Heart left ventricle (tissue), 16 donors: ENCODE results near the gene RSPO4. TPM values are rescaled to one million over a fixed set of nuclear protein-coding genes. Genes with fewer than 3 reads are reported as not detected.

ENCODE experiments used
- ATAC-seq, 4 donors: fragments of 200-7000 bp; cut with Tn5 transposase; one replicate each; pipeline ENCODE4 v1.9.1; 2020 to 2022; ENCODE audit warnings: moderate library complexity in 4 of 4, mild to moderate bottlenecking in 3 of 4, moderate number of reproducible peaks in 1 of 4
- DNase-seq, 5 donors: peaks; one replicate each; pipeline ENCODE4 v3.0.0-alpha.2; 2020
- H3K27ac ChIP-seq, 12 donors: fragments of 200-600 bp; sonication (generic) in 4 of 12; one replicate each; pipeline versions ENCODE4 v1.5.0 to v1.8.0; 2016 to 2022; ENCODE audit warnings: mild to moderate bottlenecking in 2 of 12
- H3K27me3 ChIP-seq, 9 donors: fragments of 200-600 bp; sonication (generic) in 2 of 9; one replicate each; pipeline versions ENCODE4 v1.5.1 to v1.8.0; 2016 to 2022; ENCODE audit warnings: mild to moderate bottlenecking in 3 of 9
- H3K36me3 ChIP-seq, 9 donors: fragments of 200-600 bp; sonication (generic) in 2 of 9; one replicate each; pipeline versions ENCODE4 v1.5.0 to v1.8.0; 2018 to 2022; ENCODE audit warnings: mild to moderate bottlenecking in 2 of 9
- H3K4me1 ChIP-seq, 12 donors: fragments of 200-600 bp; sonication (generic) in 4 of 12; one replicate each; pipeline versions ENCODE4 v1.5.0 to v1.8.0; 2016 to 2022; ENCODE audit warnings: mild to moderate bottlenecking in 3 of 12
- H3K4me3 ChIP-seq, 12 donors: fragments of 200-600 bp; sonication (generic) in 4 of 12; one replicate each; pipeline versions ENCODE4 v1.5.0 to v1.8.0; 2017 to 2022; ENCODE audit warnings: mild to moderate bottlenecking in 9 of 12, moderate library complexity in 4 of 12
- H3K9me3 ChIP-seq, 12 donors: fragments of 200-600 bp; sonication (generic) in 4 of 12; one replicate each; pipeline versions ENCODE4 v1.5.0 to v1.8.0; 2016 to 2022; ENCODE audit warnings: mild to moderate bottlenecking in 1 of 12
- POLR2A ChIP-seq, 2 donors: fragments of 450-650 bp; IDR thresholded peaks; one replicate each; pipeline ENCODE4 v1.6.1; 2017; ENCODE audit warnings: antibody characterized with exemption in 2 of 2, mild to moderate bottlenecking in 2 of 2, moderate library complexity in 2 of 2
- WGBS, 4 donors: extraction: QIAGEN DNeasy Blood & Tissue Kit in 2 of 4; methylation state at CpG; one replicate each; pipeline versions ENCODE4 v1.1.5 to v1.1.7; 2013 to 2018; 5-methylcytosine and 5-hydroxymethylcytosine counted together
- intact Hi-C, 10 donors: fragments of 100-400 bp; cut with DNase I; formaldehyde crosslinking; loops; one replicate each; pipeline versions ENCODE4 v1.11.1 to v1.14.2; 2022
- polyA plus RNA-seq, 2 donors: library from polyadenylated mRNA; stranded (reverse); fragments of 200-250 nt; gene quantifications; one replicate each; pipeline ENCODE4 v1.2.3, GENCODE V29; 2013
- total RNA-seq, 9 donors: library from RNA; depleted of rRNA in 2 of 9; stranded (reverse); fragments of >200 nt in 2 of 9; fragmentation: NEBNext Ultra II Directional in 3 of 9; extraction: Animal tissue kit (Norgen Biotek cat#: 25700) in 3 of 9; gene quantifications; one replicate each; pipeline versions ENCODE4 v1.1.0 to v1.2.4, GENCODE V29; 2016 to 2023
- TF ChIP-seq, protein P1 (sequence below), 12 donors: fragments of 200-600 bp; sonication (generic) in 4 of 12; IDR thresholded peaks; one replicate each; pipeline versions ENCODE4 v1.5.0 to v1.8.0; 2018 to 2022; ENCODE audit warnings: antibody characterized with exemption in 12 of 12, mild to moderate bottlenecking in 5 of 12
- donor health status: ischemic (EF 13 %, LVEDD 7.1; RV severe dilation, severe dysfunction).
- donor health status: healthy with polysubstance abuse.
- donor health status: DM: no; HTN: yes; CAD: no.
- donor health status: DM: no; HTN: no; CAD: no.
- donor health status: ischemic (EF 25% LVEDD 6.9; RV normal size, moderate dysfunction).
- donor health status: ischemic (EF 25% LVEDD 5.7; RV mildly dilated, moderate dysfunction).
- donor health status: healthy.
- donor health status: DM: yes; HTN: yes; CAD: no.
- donor health status: ischemic (EF 35%, LVEDD 5.7; RV mildly dilated, moderate dysfunction).
- donor health status: nonischemic (EF 11% LVEDD 7.7; RV severe dilation, severe dysfunction).
- donor health status: DM: yes; HTN: yes; CAD: no.
- donor health status: PGD.
- donor health status: ischemic (EF 29% LVEDD 5.4; RV normal size, mild dysfunction).
- donor health status: nonischemic (EF 23%, LVEDD 6.1; RV moderate dilation, normal function).

RSPO4 gene
- total and polyA plus RNA-seq, 11 donors, result 0.04 to 0.27 (median 0.25) TPM; not detected in 8

- Histone ChIP-seq H3K36me3 (no peaks in the 10 kb centered on the region), H3K27me3 (peaks cover 0 to 3% (median 0%) of the 10 kb centered on the region in 9 donors), H3K4me3 (no peak overlapping the region), H3K4me1 (no peaks in the 10 kb centered on the region), H3K27ac (no peak overlapping the region), H3K9me3 (peaks cover 0 to 25% (median 17%) of the 10 kb centered on the region in 12 donors)
- ATAC-seq (no peak), DNase-seq (no peak)
- TF ChIP-seq, protein P1, sequence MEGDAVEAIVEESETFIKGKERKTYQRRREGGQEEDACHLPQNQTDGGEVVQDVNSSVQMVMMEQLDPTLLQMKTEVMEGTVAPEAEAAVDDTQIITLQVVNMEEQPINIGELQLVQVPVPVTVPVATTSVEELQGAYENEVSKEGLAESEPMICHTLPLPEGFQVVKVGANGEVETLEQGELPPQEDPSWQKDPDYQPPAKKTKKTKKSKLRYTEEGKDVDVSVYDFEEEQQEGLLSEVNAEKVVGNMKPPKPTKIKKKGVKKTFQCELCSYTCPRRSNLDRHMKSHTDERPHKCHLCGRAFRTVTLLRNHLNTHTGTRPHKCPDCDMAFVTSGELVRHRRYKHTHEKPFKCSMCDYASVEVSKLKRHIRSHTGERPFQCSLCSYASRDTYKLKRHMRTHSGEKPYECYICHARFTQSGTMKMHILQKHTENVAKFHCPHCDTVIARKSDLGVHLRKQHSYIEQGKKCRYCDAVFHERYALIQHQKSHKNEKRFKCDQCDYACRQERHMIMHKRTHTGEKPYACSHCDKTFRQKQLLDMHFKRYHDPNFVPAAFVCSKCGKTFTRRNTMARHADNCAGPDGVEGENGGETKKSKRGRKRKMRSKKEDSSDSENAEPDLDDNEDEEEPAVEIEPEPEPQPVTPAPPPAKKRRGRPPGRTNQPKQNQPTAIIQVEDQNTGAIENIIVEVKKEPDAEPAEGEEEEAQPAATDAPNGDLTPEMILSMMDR (IDR thresholded peaks at IDR 0.05), result no peak
- no peak for TF ChIP-seq POLR2A (IDR thresholded peaks at IDR 0.05)
- WGBS, 4 donors, result 48 to 65% (median 55%) methylated on average over 9 of the region's 9 CpGs
- intact Hi-C loops, result no loop called here
These were observed 67.8 kb downstream of the RSPO4 start for GRCh38 chr20:934186-934840.

DNA sequence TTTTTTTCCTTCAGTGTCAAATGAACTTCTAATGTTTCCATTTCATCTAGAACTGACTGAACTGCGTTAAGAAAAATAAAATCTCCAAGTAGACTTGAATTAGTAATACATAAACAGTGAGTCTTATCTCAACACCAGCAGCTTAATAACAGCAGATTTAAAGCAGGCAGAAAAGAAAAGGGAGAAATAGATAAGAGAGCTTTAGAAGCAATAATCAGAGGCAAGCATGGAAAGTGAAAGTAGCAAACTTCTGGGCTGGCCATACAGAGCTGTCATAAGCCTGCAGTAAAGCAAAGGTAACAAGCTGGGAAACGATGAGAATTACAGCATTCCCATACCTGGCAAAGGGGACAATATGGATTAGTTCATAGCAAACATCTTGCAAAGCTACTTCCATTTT lies 69.1 kb downstream of the RSPO4 start:
- H3K36me3 ChIP-seq, result no peaks in the 10 kb centered on the region
- no peak for DNase-seq
- no peak overlapping the region for H3K4me3 ChIP-seq
- no peak for ATAC-seq
- TF ChIP-seq, protein P1 (IDR thresholded peaks at IDR 0.05), result no peak
- TF ChIP-seq POLR2A (IDR thresholded peaks at IDR 0.05), result no peak
- peaks cover 0 to 25% (median 17%) of the 10 kb centered on the region in 12 donors for H3K9me3 ChIP-seq
- peaks cover 0 to 3% (median 0%) of the 10 kb centered on the region in 9 donors for H3K27me3 ChIP-seq
- intact Hi-C loops, result no loop called here
- WGBS, 4 donors, result 87 to 89% (median 88%) methylated on average over 2 of the region's 2 CpGs
- H3K4me1 ChIP-seq, result no peaks in the 10 kb centered on the region
- H3K27ac ChIP-seq, result no peak overlapping the region

- ATAC-seq, result no peak
- 38 to 52% (median 41%) methylated on average over 1 of the region's 1 CpG for WGBS, 4 donors
These were observed 70.7 kb downstream of the RSPO4 start for GRCh38 chr20:931401-931800.

GRCh38 chr20:926670-927069 lies 75.4 kb downstream of the RSPO4 start:
- WGBS, 4 donors, result 40 to 48% (median 46%) methylated on average over 6 of the region's 6 CpGs

More at GRCh38 chr20:931401-931800, 70.7 kb downstream of the RSPO4 start:
- Histone ChIP-seq H3K27me3 (peaks cover 0 to 3% (median 0%) of the 10 kb centered on the region in 9 donors), H3K4me1 (peaks cover 0 to 5% (median 0%) of the 10 kb centered on the region in 12 donors), H3K4me3 (no peak overlapping the region), H3K27ac (no peak overlapping the region), H3K9me3 (peaks cover 0 to 25% (median 17%) of the 10 kb centered on the region in 12 donors), H3K36me3 (no peaks in the 10 kb centered on the region)
- TF ChIP-seq, protein P1 (IDR thresholded peaks at IDR 0.05), result no peak
- TF ChIP-seq POLR2A (IDR thresholded peaks at IDR 0.05), result no peak
- DNase-seq, result no peak
- intact Hi-C loops, result no loop called here

More at GRCh38 chr20:926670-927069, 75.4 kb downstream of the RSPO4 start:
- TF ChIP-seq POLR2A (IDR thresholded peaks at IDR 0.05), result no peak
- TF ChIP-seq, protein P1 (IDR thresholded peaks at IDR 0.05), result no peak
- peaks cover 0 to 5% (median 0%) of the 10 kb centered on the region in 12 donors for H3K4me1 ChIP-seq
- H3K9me3 ChIP-seq, result peaks cover 0 to 14% (median 7%) of the 10 kb centered on the region in 12 donors
- no peaks in the 10 kb centered on the region for H3K36me3 ChIP-seq
- ATAC-seq, result peak in 2 of 4 donors; percentile 39 to 41
- no peak for DNase-seq
- H3K27me3 ChIP-seq, result peaks cover 0 to 13% (median 0%) of the 10 kb centered on the region in 9 donors
- H3K4me3 ChIP-seq, result no peak overlapping the region
- intact Hi-C loops, result no loop called here
- no peak overlapping the region for H3K27ac ChIP-seq
